Liver (tissue), 9 donors: ENCODE data around the gene LCE4A. TPM values are rescaled to one million over a fixed set of nuclear protein-coding genes. Genes with fewer than 3 reads are reported as not detected.

ENCODE experiments used
- DNase-seq: peaks from one replicate; pipeline ENCODE4 v3.0.0-alpha.2; 2017; ENCODE audit warnings: low spot score
- H3K27ac ChIP-seq, 2 donors: one replicate each; pipeline ENCODE4 v1.7.0; 2013; ENCODE audit warnings: inconsistent platforms in 2 of 2, low read length in 2 of 2, control low read depth in 1 of 2, low read depth in 1 of 2, mild to moderate bottlenecking in 1 of 2
- H3K27me3 ChIP-seq, 4 donors: one replicate each; pipeline versions ENCODE4 v1.6.1 to v1.7.0; 2013; ENCODE audit warnings: low read length in 3 of 4, inconsistent platforms in 1 of 4, mild to moderate bottlenecking in 1 of 4, moderate library complexity in 1 of 4; ENCODE audit not compliant: control insufficient read depth in 4 of 4, insufficient read depth in 4 of 4
- H3K36me3 ChIP-seq, 4 donors: one replicate each; pipeline versions ENCODE4 v1.6.1 to v1.7.0; 2013; ENCODE audit warnings: low read length in 3 of 4, mild to moderate bottlenecking in 3 of 4, low read depth in 1 of 4, moderate library complexity in 1 of 4; ENCODE audit not compliant: control insufficient read depth in 4 of 4, insufficient read depth in 3 of 4
- H3K4me1 ChIP-seq, 4 donors: one replicate each; pipeline versions ENCODE4 v1.6.1 to v1.7.0; 2013; ENCODE audit warnings: low read length in 3 of 4, mild to moderate bottlenecking in 3 of 4, moderate library complexity in 1 of 4; ENCODE audit not compliant: control insufficient read depth in 4 of 4, insufficient read depth in 4 of 4
- H3K4me3 ChIP-seq, 3 donors: one replicate each; pipeline versions ENCODE4 v1.6.1 to v1.7.0; 2013; ENCODE audit warnings: low read length in 3 of 3, control low read depth in 1 of 3, low read depth in 1 of 3, mild to moderate bottlenecking in 1 of 3
- H3K9ac ChIP-seq, 2 donors: one replicate each; pipeline ENCODE4 v1.7.0; 2013; ENCODE audit warnings: low read length in 2 of 2, mild to moderate bottlenecking in 2 of 2, moderate library complexity in 2 of 2, control low read depth in 1 of 2, low read depth in 1 of 2
- H3K9me3 ChIP-seq, 4 donors: one replicate each; pipeline versions ENCODE4 v1.6.1 to v1.7.0; 2013; ENCODE audit warnings: low read length in 3 of 4; ENCODE audit not compliant: control insufficient read depth in 4 of 4
- EGR1 ChIP-seq, 2 donors: IDR thresholded peaks; 2 replicates each; pipeline ENCODE4 v1.6.1; 2016 to 2018; ENCODE audit warnings: antibody characterized with exemption in 2 of 2, low read depth in 2 of 2
- FOXA1 ChIP-seq: IDR thresholded peaks from 2 replicates; pipeline ENCODE4 v1.6.1; 2016; ENCODE audit warnings: antibody characterized with exemption
- FOXA2 ChIP-seq: IDR thresholded peaks from 2 replicates; pipeline ENCODE4 v1.6.1; 2016; ENCODE audit warnings: antibody characterized with exemption
- GABPA ChIP-seq, 2 donors: IDR thresholded peaks in 1 of 2; conservative IDR thresholded peaks in 1 of 2; 2 replicates each; pipeline ENCODE4 v1.6.1; 2016; ENCODE audit warnings: antibody characterized with exemption in 2 of 2, mild to moderate bottlenecking in 1 of 2, moderate library complexity in 1 of 2
- HNF4A ChIP-seq, 2 donors: conservative IDR thresholded peaks; 2 replicates each; pipeline ENCODE4 v1.6.1; 2016; ENCODE audit warnings: antibody characterized with exemption in 2 of 2, mild to moderate bottlenecking in 2 of 2
- HNF4G ChIP-seq: IDR thresholded peaks from 2 replicates; pipeline ENCODE4 v1.6.1; 2016; ENCODE audit warnings: antibody characterized with exemption
- JUND ChIP-seq, 2 donors: IDR thresholded peaks; 2 replicates each; pipeline ENCODE4 v1.6.1; 2016; ENCODE audit warnings: antibody characterized with exemption in 2 of 2
- NR2F2 ChIP-seq: IDR thresholded peaks from 2 replicates; pipeline ENCODE4 v1.6.1; 2016; ENCODE audit warnings: antibody characterized with exemption
- SP1 ChIP-seq: IDR thresholded peaks from 2 replicates; pipeline ENCODE4 v1.6.1; 2018; ENCODE audit warnings: antibody characterized with exemption, mild to moderate bottlenecking
- TAF1 ChIP-seq: conservative IDR thresholded peaks from 2 replicates; pipeline ENCODE4 v1.6.1; 2016; ENCODE audit warnings: antibody characterized with exemption, mild to moderate bottlenecking
- WGBS: extraction: QIAGEN DNeasy Blood & Tissue Kit; methylation state at CpG from one replicate; pipeline ENCODE4 v1.1.7; 2013; 5-methylcytosine and 5-hydroxymethylcytosine counted together
- polyA plus RNA-seq, 2 donors: library from polyadenylated mRNA; stranded (reverse) in 1 of 2; unstranded in 1 of 2; fragments of 200-250 nt in 1 of 2; fragments of >200 nt in 1 of 2; fragmentation: Nextera tagmentation in 1 of 2; extraction: Ambion mirVana in 1 of 2; gene quantifications; one replicate each; pipeline versions ENCODE4 v1.2.1 to v1.2.3, GENCODE V29; 2013 to 2015
- total RNA-seq, 2 donors: library from RNA; depleted of rRNA; stranded (reverse); fragments of >200 nt; gene quantifications; one replicate each; pipeline ENCODE4 v1.2.3, GENCODE V29; 2014
- TF ChIP-seq, protein P1 (sequence below): IDR thresholded peaks from 2 replicates; pipeline ENCODE4 v1.6.1; 2016; ENCODE audit warnings: antibody characterized with exemption
- TF ChIP-seq, protein P2 (sequence below): IDR thresholded peaks from 2 replicates; pipeline ENCODE4 v1.6.1; 2016; ENCODE audit warnings: antibody characterized with exemption
- TF ChIP-seq, protein P3 (sequence below): IDR thresholded peaks from 2 replicates; pipeline ENCODE4 v1.6.1; 2016; ENCODE audit warnings: antibody characterized with exemption
- TF ChIP-seq, protein P4 (sequence below): fragments of 150-350 bp; IDR thresholded peaks from 2 replicates; pipeline ENCODE4 v1.5.1; 2017; ENCODE audit warnings: improper control_type of control experiment, low read depth, low read length; ENCODE audit not compliant: missing input control
- donor health status: healthy.
- donor health status: healthy.
- donor health status: healthy.
- donor health status: healthy.
- donor health status: healthy.

LCE4A gene
- total and polyA plus RNA-seq, 4 donors: not detected

DNA sequence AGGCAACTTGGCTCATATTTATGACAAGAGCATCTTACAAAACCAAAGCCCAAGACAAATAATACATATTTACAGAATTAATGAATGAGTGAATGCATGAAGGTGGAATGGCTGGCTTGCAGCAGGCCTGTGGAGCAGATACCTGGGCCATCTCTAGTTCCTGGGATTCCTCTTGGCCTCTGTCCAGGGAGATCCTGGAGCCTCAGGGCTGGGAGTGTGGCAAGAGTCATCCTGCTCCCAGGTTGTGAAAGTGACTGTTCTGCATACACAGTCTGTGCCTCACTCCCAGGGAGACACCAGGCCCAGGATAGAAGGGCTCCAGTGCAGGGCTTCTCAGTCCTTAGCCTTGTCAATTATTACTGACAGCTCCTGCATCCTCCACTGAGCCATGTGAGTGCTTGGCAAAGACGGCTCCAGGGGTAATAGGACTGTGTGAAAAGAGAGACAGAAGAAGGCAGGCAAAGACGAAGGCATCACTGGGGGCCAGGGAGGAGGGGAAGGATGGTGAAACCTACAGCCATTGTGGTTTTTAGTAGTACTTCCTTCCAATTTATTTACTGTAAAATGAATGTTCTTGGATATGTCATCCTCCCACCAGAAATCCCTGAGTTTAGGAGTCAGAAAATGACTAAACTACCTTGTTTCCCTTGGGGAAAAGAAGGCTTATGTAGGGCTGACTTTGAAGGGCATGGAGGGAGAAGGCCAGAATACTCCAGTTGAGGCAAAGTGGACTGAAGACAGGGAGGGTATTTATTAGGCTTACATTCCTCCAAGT, 35.6 kb downstream of the LCE4A start:
- WGBS: 62% methylated on average over 2 of the region's 2 CpGs
- TF ChIP-seq TAF1 (no peak), HNF4A (conservative IDR thresholded peaks at IDR 0.05) (no peak), FOXA2 (no peak), SP1 (no peak), HNF4G (no peak), GABPA (IDR thresholded peaks at IDR 0.05 in 1 of 2, conservative IDR thresholded peaks at IDR 0.05 in 1 of 2) (no peak)
- TF ChIP-seq, protein P1, sequence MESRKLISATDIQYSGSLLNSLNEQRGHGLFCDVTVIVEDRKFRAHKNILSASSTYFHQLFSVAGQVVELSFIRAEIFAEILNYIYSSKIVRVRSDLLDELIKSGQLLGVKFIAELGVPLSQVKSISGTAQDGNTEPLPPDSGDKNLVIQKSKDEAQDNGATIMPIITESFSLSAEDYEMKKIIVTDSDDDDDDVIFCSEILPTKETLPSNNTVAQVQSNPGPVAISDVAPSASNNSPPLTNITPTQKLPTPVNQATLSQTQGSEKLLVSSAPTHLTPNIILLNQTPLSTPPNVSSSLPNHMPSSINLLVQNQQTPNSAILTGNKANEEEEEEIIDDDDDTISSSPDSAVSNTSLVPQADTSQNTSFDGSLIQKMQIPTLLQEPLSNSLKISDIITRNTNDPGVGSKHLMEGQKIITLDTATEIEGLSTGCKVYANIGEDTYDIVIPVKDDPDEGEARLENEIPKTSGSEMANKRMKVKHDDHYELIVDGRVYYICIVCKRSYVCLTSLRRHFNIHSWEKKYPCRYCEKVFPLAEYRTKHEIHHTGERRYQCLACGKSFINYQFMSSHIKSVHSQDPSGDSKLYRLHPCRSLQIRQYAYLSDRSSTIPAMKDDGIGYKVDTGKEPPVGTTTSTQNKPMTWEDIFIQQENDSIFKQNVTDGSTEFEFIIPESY: no peak
- TF ChIP-seq, protein P2, sequence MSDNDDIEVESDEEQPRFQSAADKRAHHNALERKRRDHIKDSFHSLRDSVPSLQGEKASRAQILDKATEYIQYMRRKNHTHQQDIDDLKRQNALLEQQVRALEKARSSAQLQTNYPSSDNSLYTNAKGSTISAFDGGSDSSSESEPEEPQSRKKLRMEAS: no peak
- TF ChIP-seq, protein P3, sequence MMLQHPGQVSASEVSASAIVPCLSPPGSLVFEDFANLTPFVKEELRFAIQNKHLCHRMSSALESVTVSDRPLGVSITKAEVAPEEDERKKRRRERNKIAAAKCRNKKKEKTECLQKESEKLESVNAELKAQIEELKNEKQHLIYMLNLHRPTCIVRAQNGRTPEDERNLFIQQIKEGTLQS: no peak
- H3K4me1 ChIP-seq: peaks cover 0 to 3% (median 1%) of the 10 kb centered on the region in 4 donors
- no peak for DNase-seq
- H3K9ac ChIP-seq: no peak overlapping the region
- no peaks in the 10 kb centered on the region for H3K27me3 ChIP-seq
- H3K36me3 ChIP-seq: no peaks in the 10 kb centered on the region
- no peaks in the 10 kb centered on the region for H3K9me3 ChIP-seq
- H3K4me3 ChIP-seq: no peak overlapping the region
- H3K27ac ChIP-seq: no peak overlapping the region

DNA sequence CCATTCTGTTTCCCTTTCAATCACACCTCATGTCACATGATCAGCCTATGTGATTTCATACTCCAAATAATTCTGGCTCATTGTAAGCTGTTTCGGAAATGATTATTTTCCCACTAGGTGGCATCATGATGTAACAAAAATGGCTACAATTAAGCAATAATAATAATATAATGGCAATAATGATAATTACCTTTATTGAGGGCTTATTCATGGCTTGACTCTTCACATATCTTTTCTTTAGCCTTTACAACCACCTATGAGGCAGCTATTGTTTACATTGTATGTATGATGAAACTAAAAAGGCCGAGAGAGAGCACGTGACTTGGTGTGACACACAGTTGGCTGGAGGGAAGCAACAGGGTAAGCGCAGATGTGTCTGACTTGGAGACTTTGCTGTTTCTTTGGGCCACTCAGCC, 37.3 kb downstream of the LCE4A start:
- peaks cover 0 to 3% (median 1%) of the 10 kb centered on the region in 4 donors for H3K4me1 ChIP-seq
- no peaks in the 10 kb centered on the region for H3K9me3 ChIP-seq
- DNase-seq: no peak
- WGBS: 43% methylated on average over 4 of the region's 4 CpGs
- H3K27me3 ChIP-seq: no peaks in the 10 kb centered on the region
- H3K9ac ChIP-seq: no peak overlapping the region
- no peak overlapping the region for H3K27ac ChIP-seq
- TF ChIP-seq FOXA2: no peak
- no peak for TF ChIP-seq HNF4A (conservative IDR thresholded peaks at IDR 0.05)
- TF ChIP-seq TAF1: no peak
- no peak for TF ChIP-seq JUND (IDR thresholded peaks at IDR 0.05)
- TF ChIP-seq, protein P3: no peak
- TF ChIP-seq EGR1 (IDR thresholded peaks at IDR 0.05; ENCODE audit: low read depth in 2 of 2): no peak
- TF ChIP-seq NR2F2: no peak
- no peak for TF ChIP-seq FOXA1
- TF ChIP-seq, protein P4, sequence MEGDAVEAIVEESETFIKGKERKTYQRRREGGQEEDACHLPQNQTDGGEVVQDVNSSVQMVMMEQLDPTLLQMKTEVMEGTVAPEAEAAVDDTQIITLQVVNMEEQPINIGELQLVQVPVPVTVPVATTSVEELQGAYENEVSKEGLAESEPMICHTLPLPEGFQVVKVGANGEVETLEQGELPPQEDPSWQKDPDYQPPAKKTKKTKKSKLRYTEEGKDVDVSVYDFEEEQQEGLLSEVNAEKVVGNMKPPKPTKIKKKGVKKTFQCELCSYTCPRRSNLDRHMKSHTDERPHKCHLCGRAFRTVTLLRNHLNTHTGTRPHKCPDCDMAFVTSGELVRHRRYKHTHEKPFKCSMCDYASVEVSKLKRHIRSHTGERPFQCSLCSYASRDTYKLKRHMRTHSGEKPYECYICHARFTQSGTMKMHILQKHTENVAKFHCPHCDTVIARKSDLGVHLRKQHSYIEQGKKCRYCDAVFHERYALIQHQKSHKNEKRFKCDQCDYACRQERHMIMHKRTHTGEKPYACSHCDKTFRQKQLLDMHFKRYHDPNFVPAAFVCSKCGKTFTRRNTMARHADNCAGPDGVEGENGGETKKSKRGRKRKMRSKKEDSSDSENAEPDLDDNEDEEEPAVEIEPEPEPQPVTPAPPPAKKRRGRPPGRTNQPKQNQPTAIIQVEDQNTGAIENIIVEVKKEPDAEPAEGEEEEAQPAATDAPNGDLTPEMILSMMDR: no peak
- no peaks in the 10 kb centered on the region for H3K36me3 ChIP-seq
- no peak overlapping the region for H3K4me3 ChIP-seq
